ENCODE results near the gene BICC1. TPM values are rescaled to one million over a fixed set of nuclear protein-coding genes. Genes with fewer than 3 reads are reported as not detected.

Gene BICC1
- total RNA-seq, 1 donor = 210 TPM

DNA sequence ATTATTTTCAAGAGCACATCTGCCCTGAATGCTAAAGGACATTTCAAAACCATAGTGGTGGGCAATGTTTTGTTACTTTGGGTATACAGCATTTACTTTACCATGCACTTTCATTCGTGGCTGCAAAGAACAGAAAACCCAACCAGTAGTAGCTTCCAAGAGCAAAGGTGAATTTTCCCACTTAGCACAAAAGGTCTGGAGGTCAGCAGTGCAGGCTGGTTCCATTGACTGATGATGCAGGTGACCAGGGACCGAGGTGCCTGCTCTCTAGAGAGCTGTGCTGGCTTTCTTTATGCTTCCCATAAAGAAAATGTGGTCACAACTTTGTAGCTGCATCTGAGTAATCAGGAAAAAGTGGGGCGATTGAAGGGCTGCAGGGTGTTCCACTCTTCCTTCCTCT lies 240.0 kb downstream of the BICC1 start:
- H3K4me1 ChIP-seq (ENCODE audit: insufficient read depth, low read length) = peaks cover 35% of the 10 kb centered on the region
- H3K9me3 ChIP-seq (ENCODE audit: low read depth, low read length) = no peaks in the 10 kb centered on the region
- TF ChIP-seq, protein P1, sequence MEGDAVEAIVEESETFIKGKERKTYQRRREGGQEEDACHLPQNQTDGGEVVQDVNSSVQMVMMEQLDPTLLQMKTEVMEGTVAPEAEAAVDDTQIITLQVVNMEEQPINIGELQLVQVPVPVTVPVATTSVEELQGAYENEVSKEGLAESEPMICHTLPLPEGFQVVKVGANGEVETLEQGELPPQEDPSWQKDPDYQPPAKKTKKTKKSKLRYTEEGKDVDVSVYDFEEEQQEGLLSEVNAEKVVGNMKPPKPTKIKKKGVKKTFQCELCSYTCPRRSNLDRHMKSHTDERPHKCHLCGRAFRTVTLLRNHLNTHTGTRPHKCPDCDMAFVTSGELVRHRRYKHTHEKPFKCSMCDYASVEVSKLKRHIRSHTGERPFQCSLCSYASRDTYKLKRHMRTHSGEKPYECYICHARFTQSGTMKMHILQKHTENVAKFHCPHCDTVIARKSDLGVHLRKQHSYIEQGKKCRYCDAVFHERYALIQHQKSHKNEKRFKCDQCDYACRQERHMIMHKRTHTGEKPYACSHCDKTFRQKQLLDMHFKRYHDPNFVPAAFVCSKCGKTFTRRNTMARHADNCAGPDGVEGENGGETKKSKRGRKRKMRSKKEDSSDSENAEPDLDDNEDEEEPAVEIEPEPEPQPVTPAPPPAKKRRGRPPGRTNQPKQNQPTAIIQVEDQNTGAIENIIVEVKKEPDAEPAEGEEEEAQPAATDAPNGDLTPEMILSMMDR (IDR thresholded peaks at IDR 0.05; ENCODE audit: extremely low read depth, low read depth, low read length) = no peak
- peaks cover 78% of the 10 kb centered on the region for H3K79me2 ChIP-seq (ENCODE audit: insufficient read depth, low read length)
- no peaks in the 10 kb centered on the region for H3K27me3 ChIP-seq (ENCODE audit: insufficient read depth, low read length)
- no peak overlapping the region for H2AFZ ChIP-seq (ENCODE audit: low read length)
- no peak for DNase-seq (ENCODE audit: insufficient read length, low spot score, missing footprints)
- H3K27ac ChIP-seq (ENCODE audit: low read depth, low read length) = no peak overlapping the region
- peaks cover 7% of the 10 kb centered on the region for H4K20me1 ChIP-seq (ENCODE audit: insufficient read depth, low read length)
- no peak overlapping the region for H3K4me2 ChIP-seq (ENCODE audit: insufficient read depth, low read length)
- no peaks in the 10 kb centered on the region for H3K36me3 ChIP-seq (ENCODE audit: insufficient read depth, low read length)
- H3K4me3 ChIP-seq (ENCODE audit: insufficient read depth, low read length) = no peak overlapping the region

DNA sequence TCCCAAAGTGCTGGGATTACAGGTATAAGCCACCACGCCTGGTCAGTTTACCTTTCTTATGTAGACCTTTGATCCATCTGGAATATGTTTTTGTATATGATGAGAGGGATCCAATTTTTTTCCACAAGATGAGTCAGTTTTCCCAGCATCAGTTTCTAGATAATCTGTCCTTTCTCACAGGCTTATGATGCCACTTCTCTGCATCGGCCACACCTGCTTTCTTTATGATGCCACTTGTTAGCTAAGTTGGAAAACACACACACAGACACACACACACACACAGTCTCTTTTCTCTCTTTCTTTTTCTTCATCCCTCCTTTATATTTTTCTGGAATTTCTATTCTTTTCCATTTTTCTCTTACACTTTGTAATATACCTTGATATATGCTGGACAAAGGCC lies 240.8 kb downstream of the BICC1 start:
- H3K27me3 ChIP-seq (ENCODE audit: insufficient read depth, low read length) = no peaks in the 10 kb centered on the region
- no peak overlapping the region for H3K4me2 ChIP-seq (ENCODE audit: insufficient read depth, low read length)
- H3K4me1 ChIP-seq (ENCODE audit: insufficient read depth, low read length) = peaks cover 42% of the 10 kb centered on the region
- H3K27ac ChIP-seq (ENCODE audit: low read depth, low read length) = no peak overlapping the region
- no peak overlapping the region for H3K4me3 ChIP-seq (ENCODE audit: insufficient read depth, low read length)
- H3K9me3 ChIP-seq (ENCODE audit: low read depth, low read length) = no peaks in the 10 kb centered on the region
- H3K79me2 ChIP-seq (ENCODE audit: insufficient read depth, low read length) = peaks cover 81% of the 10 kb centered on the region
- H4K20me1 ChIP-seq (ENCODE audit: insufficient read depth, low read length) = peaks cover 6% of the 10 kb centered on the region
- H3K36me3 ChIP-seq (ENCODE audit: insufficient read depth, low read length) = no peaks in the 10 kb centered on the region
- H2AFZ ChIP-seq (ENCODE audit: low read length) = no peak overlapping the region
- TF ChIP-seq, protein P1 (IDR thresholded peaks at IDR 0.05; ENCODE audit: extremely low read depth, low read depth, low read length) = no peak
- no peak for DNase-seq (ENCODE audit: insufficient read length, low spot score, missing footprints)

DNA sequence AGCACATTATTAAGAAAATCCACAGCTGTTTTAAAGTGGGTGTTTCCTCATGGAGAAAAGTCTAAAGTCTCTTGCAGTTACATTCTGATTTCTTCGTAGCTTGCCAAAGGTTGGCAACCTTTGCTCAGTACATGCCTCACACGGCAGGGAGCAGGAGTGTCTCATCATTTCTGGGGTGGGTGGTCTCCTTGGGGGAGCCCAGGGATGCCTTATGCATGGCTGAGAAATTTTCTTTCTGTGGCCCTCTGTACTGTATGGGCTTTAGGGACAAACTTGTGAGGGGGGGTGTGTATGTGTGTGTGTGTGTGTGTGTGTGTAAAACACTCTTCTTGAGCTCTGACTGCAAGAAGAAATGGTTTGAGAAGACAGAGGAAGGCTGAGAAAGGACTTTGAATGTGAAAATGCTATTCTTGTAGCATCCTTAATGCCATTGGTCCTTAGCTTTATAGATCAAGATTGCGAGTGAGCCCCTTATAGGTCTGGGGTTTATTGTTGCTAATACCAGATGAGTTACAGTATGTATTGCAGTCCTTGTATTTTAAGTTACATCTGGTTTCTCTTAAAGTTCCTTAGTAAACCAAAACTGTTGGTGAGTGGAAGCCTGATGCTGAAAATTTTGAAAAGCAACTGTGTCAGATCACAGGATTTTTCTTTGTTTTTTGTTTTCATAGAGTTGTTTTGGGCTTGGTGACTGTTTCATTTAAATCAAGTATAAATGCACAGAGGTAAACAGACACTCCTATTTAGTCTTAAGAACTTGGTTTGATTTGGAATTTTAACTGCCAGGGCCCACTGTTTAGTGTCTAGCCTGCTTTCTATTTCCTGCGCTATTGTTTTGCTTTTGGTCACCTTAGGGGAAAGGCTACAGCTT lies 242.0 kb downstream of the BICC1 start:
- TF ChIP-seq, protein P1 (IDR thresholded peaks at IDR 0.05; ENCODE audit: extremely low read depth, low read depth, low read length) = no peak
- Histone ChIP-seq H2AFZ (ENCODE audit: low read length) (no peak overlapping the region), H3K27me3 (ENCODE audit: insufficient read depth, low read length) (no peaks in the 10 kb centered on the region), H3K36me3 (ENCODE audit: insufficient read depth, low read length) (no peaks in the 10 kb centered on the region), H3K79me2 (ENCODE audit: insufficient read depth, low read length) (peaks cover 76% of the 10 kb centered on the region), H3K9me3 (ENCODE audit: low read depth, low read length) (no peaks in the 10 kb centered on the region), H3K4me1 (ENCODE audit: insufficient read depth, low read length) (peaks cover 42% of the 10 kb centered on the region), H3K4me2 (ENCODE audit: insufficient read depth, low read length) (peak overlapping the region; percentile 82), H3K27ac (ENCODE audit: low read depth, low read length) (peak overlapping the region; percentile 88), H4K20me1 (ENCODE audit: insufficient read depth, low read length) (no peaks in the 10 kb centered on the region), H3K4me3 (ENCODE audit: insufficient read depth, low read length) (no peak overlapping the region)
- no peak for DNase-seq (ENCODE audit: insufficient read length, low spot score, missing footprints)

DNA sequence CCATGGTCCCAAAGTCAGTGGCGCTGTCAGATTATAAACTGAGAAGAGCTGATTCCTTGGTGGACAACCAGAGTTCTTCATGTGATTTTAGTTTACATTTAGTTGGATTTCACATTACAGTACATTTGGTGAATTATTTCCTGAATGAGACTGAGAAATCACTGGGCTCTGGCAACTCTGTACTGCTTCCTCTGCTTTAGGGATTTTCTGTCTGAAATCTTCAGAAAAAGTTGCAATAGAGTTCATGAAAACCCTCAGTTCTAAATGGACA lies 242.6 kb downstream of the BICC1 start:
- H3K27me3 ChIP-seq (ENCODE audit: insufficient read depth, low read length) = no peaks in the 10 kb centered on the region
- no peak for DNase-seq (ENCODE audit: insufficient read length, low spot score, missing footprints)
- H3K79me2 ChIP-seq (ENCODE audit: insufficient read depth, low read length) = peaks cover 78% of the 10 kb centered on the region
- peak overlapping the region; percentile 5 for H3K4me3 ChIP-seq (ENCODE audit: insufficient read depth, low read length)
- no peaks in the 10 kb centered on the region for H4K20me1 ChIP-seq (ENCODE audit: insufficient read depth, low read length)
- H3K4me1 ChIP-seq (ENCODE audit: insufficient read depth, low read length) = peaks cover 42% of the 10 kb centered on the region
- no peaks in the 10 kb centered on the region for H3K36me3 ChIP-seq (ENCODE audit: insufficient read depth, low read length)
- peak overlapping the region; percentile 82 for H3K4me2 ChIP-seq (ENCODE audit: insufficient read depth, low read length)
- H3K9me3 ChIP-seq (ENCODE audit: low read depth, low read length) = no peaks in the 10 kb centered on the region
- no peak overlapping the region for H2AFZ ChIP-seq (ENCODE audit: low read length)
- TF ChIP-seq, protein P1 (IDR thresholded peaks at IDR 0.05; ENCODE audit: extremely low read depth, low read depth, low read length) = no peak
- H3K27ac ChIP-seq (ENCODE audit: low read depth, low read length) = peak overlapping the region; percentile 88

Measured in osteoblast (primary cell).